Measurements from ENCODE around the gene PRKAG1.

Gene PRKAG1

DNA sequence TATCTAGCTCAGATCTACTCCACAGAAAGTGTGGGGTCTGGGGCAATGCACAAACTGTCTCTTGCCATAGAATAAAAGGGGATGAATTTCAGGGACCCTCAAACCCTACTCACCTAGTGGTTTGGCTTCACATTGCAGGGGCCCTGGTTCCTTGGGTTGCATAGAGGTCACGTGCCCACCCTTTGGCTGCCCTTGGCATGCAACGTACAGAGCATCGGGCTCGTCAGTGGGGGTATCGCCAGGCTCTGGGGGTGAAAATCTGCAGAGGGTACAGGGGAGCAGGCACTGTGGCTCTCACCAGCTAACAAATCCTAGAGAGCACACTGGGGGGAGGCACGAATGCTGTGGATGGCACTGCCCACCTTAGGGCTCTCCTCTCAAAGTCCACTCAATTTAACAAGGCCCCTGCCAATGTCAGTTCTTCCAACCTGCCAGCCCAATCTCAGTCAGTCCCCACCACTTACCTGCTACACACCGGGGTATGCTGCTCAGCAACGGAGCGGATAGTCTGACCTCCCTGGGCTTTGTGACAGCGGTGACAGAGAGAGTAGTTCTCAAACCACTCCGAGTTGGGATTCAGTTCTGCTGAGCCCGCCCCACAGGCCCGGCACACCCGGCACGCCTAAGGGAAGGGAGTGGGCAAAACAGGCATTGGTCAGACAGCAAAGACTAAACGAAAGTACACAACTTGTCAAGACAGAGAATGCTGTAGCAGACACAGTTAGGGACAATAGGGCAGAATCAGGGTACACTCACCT, 34.1 kb upstream of the PRKAG1 start:
- TF ChIP-seq, protein P1, sequence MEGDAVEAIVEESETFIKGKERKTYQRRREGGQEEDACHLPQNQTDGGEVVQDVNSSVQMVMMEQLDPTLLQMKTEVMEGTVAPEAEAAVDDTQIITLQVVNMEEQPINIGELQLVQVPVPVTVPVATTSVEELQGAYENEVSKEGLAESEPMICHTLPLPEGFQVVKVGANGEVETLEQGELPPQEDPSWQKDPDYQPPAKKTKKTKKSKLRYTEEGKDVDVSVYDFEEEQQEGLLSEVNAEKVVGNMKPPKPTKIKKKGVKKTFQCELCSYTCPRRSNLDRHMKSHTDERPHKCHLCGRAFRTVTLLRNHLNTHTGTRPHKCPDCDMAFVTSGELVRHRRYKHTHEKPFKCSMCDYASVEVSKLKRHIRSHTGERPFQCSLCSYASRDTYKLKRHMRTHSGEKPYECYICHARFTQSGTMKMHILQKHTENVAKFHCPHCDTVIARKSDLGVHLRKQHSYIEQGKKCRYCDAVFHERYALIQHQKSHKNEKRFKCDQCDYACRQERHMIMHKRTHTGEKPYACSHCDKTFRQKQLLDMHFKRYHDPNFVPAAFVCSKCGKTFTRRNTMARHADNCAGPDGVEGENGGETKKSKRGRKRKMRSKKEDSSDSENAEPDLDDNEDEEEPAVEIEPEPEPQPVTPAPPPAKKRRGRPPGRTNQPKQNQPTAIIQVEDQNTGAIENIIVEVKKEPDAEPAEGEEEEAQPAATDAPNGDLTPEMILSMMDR (IDR thresholded peaks at IDR 0.05; ENCODE audit: low read depth, low read length): no peak
- no peak overlapping the region for H3K4me3 ChIP-seq (ENCODE audit: low read depth, low read length)

DNA sequence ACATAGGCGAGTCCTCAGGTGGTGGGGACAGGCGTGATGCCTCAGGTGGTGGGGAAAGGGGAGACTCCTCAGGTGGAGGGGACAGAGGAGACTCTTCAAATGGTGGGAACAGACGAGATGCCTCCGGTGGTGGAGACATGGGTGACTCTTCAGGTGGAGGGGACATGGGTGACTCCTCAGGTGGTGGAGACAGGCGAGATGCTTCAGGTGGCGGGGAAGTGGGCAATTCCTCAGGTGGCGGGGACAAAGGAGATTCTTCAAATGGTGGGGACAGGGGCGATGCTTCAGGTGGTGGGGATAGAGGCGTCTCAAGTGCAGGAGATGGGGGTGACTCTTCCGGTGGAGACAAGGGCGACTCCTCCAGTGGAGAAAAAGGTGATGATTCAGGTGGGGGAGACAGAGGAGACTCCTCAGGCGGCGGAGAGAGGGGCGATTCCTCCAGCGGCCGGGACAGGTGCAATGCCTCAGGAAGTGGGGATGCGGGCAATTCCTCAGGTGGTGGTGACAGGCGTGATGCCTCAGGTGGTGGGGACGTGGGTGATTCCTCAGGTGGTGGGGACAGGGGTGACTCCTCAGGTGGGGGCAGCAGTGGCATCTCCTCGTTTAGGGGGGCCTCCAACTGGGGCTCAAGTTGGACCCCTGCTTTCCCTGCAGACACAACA, 33.3 kb upstream of the PRKAG1 start:
- TF ChIP-seq, protein P1 (IDR thresholded peaks at IDR 0.05; ENCODE audit: low read depth, low read length): no peak
- H3K4me3 ChIP-seq (ENCODE audit: low read depth, low read length): no peak overlapping the region

DNA sequence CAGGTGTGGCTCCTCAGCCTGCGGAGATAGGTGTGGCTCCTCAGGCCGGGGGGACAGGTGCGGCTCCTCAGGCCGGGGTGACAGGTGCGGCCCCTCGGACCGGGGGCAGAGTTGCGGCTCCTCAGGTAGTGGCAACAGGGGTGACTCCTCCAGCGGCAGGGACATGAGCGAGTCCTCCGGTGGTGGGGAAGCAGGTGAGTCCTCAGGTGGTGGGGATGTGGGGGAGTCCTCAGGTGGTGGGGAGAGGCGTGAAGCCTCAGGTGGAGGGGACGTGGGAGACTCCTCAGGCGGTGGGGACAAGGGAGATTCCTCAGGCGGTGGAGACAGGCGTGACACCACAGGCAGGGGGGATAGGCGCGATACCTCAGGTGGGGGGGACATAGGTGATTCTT, 32.8 kb upstream of the PRKAG1 start:
- no peak overlapping the region for H3K4me3 ChIP-seq (ENCODE audit: low read depth, low read length)
- TF ChIP-seq, protein P1 (IDR thresholded peaks at IDR 0.05; ENCODE audit: low read depth, low read length): no peak

DNA sequence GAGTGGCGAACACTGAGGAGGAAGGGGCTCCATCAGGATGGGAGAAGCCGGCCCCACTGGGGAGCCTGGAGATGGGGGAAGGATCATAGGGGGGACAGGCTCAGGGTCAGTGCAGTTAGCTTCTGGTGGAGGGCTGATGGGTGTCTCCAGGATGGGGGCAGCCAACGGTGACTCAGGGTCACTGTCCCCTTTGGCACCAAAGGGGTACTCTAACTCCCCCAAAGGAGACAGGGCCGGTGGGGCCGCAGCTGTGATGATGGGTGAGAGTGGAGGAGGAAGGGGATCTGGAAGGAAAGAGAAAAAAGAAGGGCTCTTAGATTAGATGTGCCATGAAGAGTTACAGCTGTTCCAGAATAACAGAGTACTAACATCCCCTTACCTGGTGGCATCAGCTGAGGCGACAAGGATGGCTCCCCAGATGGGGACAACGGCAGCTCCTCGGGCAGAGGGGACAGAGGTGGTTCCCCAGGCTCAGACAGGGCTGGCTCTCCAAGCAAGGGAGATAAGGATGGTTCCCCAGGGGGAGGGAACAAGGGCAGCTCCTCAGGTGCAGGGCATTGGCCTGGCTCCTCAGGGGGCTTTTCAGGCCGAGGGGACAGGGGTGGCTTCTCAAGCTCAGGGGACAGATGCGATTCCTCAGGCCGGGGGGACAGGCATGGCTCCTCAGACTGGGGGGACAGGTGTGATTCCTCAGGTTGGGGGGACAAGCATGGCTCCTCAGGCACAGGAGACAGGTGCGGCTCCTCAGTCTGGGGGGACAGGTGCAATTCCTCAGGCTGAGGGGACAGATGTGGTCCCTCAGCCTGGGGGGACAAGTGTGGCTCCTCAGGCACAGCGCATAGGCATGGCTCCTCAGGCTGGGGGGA, 32.2 kb upstream of the PRKAG1 start:
- no peak overlapping the region for H3K4me3 ChIP-seq (ENCODE audit: low read depth, low read length)
- TF ChIP-seq, protein P1 (IDR thresholded peaks at IDR 0.05; ENCODE audit: low read depth, low read length): no peak

DNA sequence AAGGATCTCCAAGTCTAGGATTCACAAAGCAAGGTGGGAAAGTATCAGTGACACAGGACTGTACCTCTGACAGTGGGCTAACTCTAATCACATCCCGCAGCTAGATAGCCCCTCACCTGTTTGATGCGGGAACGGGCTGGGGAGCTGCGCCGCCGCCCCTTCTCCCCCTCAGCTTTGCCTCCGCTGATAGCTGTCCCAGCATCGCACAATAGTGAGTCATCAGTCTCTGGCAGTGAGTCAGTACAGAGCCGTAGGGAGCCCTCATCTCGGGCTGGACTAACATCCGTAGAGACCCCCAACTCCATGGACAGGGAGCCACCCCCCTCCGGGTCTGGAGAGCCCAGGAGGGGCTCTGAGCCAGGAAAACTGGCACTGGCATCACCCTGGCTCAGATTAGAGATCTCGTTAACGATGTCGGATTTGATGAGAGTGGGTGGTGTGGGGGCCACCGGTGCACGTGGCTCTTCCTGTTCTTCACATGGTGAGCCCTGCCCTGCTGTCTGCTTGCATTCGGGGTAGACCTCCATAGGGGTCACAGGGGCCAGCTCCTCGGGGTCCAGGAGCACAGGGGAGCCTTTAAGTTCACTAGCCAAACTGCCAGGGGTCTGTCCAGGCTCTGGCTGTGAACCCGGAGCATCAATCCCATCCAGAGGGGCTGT, 31.1 kb upstream of the PRKAG1 start:
- no peak overlapping the region for H3K4me3 ChIP-seq (ENCODE audit: low read depth, low read length)
- TF ChIP-seq, protein P1 (IDR thresholded peaks at IDR 0.05; ENCODE audit: low read depth, low read length): no peak

DNA sequence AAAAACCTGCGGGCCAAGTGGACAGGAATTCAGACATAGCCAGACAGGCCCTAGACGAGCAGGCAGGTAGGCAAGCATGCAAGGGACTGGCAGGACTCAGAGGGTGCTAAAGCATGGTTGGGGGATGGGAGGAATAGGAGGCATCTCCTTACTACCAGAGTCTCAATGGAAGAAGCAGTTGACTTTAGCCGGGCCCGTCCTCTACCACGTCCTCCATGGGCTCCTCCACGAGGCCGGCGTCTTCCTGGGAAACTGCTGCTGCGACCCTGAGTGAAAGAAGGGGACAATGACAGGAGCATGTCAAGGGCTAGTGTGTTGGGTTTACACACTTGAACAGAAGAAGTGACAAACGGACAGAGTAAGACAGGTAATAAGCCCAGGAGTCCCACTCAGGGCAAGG, 30.4 kb upstream of the PRKAG1 start:
- TF ChIP-seq, protein P1 (IDR thresholded peaks at IDR 0.05; ENCODE audit: low read depth, low read length): no peak
- H3K4me3 ChIP-seq (ENCODE audit: low read depth, low read length): no peak overlapping the region

Data from WI38 (cell line).